CD4-positive, alpha-beta T cell treated with Interleukin-4 for 4 hours (primary cell): Measurements from ENCODE around the gene DSCAM.

Source experiments
- DNase-seq: peaks from one replicate; pipeline ENCODE4 v3.0.0-alpha.2; 2020

Gene DSCAM

GRCh38 chr21:40835184-40835694 is 11.7 kb downstream of the DSCAM start:
- DNase-seq: no peak

GRCh38 chr21:40833184-40833583 is 13.8 kb downstream of the DSCAM start:
- no peak for DNase-seq

GRCh38 chr21:40832316-40832715 is 14.6 kb downstream of the DSCAM start:
- DNase-seq: no peak

GRCh38 chr21:40830836-40831235 is 16.1 kb downstream of the DSCAM start:
- DNase-seq: no peak

- DNase-seq: no peak
These were observed 17.2 kb downstream of the DSCAM start for GRCh38 chr21:40829791-40830190.

- DNase-seq: no peak
These were observed 17.6 kb downstream of the DSCAM start for GRCh38 chr21:40829308-40829707.

GRCh38 chr21:40827509-40827908 is 19.4 kb downstream of the DSCAM start:
- no peak for DNase-seq

- no peak for DNase-seq
These were observed 27.7 kb downstream of the DSCAM start for GRCh38 chr21:40819071-40819900.

- DNase-seq: no peak
These were observed 33.0 kb downstream of the DSCAM start for GRCh38 chr21:40813918-40814317.

- DNase-seq: no peak
These were observed 37.2 kb downstream of the DSCAM start for GRCh38 chr21:40809673-40810197.

- no peak for DNase-seq
These were observed 43.9 kb downstream of the DSCAM start for GRCh38 chr21:40803101-40803500.

GRCh38 chr21:40800126-40800525 is 46.8 kb downstream of the DSCAM start:
- no peak for DNase-seq

- no peak for DNase-seq
These were observed 49.1 kb downstream of the DSCAM start for GRCh38 chr21:40797891-40798290.

GRCh38 chr21:40797410-40797809 is 49.5 kb downstream of the DSCAM start:
- DNase-seq: no peak

GRCh38 chr21:40796464-40796863 is 50.5 kb downstream of the DSCAM start:
- DNase-seq: no peak

- DNase-seq: no peak
These were observed 51.6 kb downstream of the DSCAM start for GRCh38 chr21:40795313-40795712.

- DNase-seq: no peak
These were observed 54.1 kb downstream of the DSCAM start for GRCh38 chr21:40792691-40793456.

- no peak for DNase-seq
These were observed 58.3 kb downstream of the DSCAM start for GRCh38 chr21:40788635-40789034.

- DNase-seq: no peak
These were observed 63.6 kb downstream of the DSCAM start for GRCh38 chr21:40783404-40783803.

- DNase-seq: no peak
These were observed 76.4 kb downstream of the DSCAM start for GRCh38 chr21:40770435-40771055.

GRCh38 chr21:40769231-40769630 is 77.7 kb downstream of the DSCAM start:
- no peak for DNase-seq

- DNase-seq: no peak
These were observed 78.9 kb downstream of the DSCAM start for GRCh38 chr21:40768056-40768455.

- DNase-seq: no peak
These were observed 80.6 kb downstream of the DSCAM start for GRCh38 chr21:40766381-40766780.
